ENCODE measurements around the gene MAPK11.

DNA sequence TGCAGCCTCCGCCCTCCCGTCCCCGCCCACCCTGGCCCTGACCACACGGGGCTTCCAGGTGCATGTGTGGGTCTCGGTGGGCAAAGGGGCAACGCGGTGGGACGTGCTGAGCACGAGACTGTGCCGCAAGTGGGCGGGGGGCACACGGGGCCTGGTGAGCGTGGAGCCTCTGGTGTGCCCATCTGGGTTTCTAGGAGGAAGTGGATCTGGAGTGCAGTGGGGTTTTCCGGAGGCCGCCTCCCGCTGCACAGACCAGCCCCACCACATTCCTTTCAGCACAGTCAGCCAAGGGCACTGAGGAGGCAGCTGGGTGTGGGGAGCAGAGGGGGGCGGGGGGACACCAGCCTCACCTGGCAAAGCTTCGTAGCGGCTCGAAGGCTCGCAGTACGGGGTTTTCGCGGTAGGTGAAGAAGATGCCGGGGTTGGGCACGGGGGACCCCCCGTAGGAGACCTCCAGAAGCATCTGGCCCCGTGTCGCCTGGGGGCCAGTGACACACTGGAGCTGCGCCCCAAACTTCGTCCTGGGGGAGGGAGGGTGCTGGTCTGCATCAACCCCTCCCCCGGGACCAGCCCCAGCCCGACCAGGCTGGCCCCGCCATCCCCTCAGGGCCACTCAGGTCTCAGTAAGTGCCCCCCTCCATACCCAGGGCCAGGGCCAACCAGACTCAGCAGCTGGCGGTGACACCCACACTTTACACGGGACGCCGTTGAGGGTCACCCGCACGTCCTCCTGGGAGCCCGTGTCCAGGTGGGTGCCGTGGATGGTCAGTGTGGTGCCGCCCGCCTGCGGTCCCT, 12.4 kb upstream of the MAPK11 start:
- TF ChIP-seq, protein P1, sequence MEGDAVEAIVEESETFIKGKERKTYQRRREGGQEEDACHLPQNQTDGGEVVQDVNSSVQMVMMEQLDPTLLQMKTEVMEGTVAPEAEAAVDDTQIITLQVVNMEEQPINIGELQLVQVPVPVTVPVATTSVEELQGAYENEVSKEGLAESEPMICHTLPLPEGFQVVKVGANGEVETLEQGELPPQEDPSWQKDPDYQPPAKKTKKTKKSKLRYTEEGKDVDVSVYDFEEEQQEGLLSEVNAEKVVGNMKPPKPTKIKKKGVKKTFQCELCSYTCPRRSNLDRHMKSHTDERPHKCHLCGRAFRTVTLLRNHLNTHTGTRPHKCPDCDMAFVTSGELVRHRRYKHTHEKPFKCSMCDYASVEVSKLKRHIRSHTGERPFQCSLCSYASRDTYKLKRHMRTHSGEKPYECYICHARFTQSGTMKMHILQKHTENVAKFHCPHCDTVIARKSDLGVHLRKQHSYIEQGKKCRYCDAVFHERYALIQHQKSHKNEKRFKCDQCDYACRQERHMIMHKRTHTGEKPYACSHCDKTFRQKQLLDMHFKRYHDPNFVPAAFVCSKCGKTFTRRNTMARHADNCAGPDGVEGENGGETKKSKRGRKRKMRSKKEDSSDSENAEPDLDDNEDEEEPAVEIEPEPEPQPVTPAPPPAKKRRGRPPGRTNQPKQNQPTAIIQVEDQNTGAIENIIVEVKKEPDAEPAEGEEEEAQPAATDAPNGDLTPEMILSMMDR (conservative IDR thresholded peaks at IDR 0.05 in 1 of 2, IDR thresholded peaks at IDR 0.05 in 1 of 2; ENCODE audit: low read depth in 1 of 2, low read length in 2 of 2), result no peak
- TF ChIP-seq EZH2 (IDR thresholded peaks at IDR 0.05; ENCODE audit: low read length, missing control alignments), result no peak

All from fibroblast of lung (primary cell).